NCI-H2196 (cell line): Measurements from ENCODE around the gene PEX5L.
A peak's percentile ranks its signal among the peaks of the same experiment; 100 is the strongest.

Experiments used
- DNase-seq: peaks from one replicate; lab custom pipeline; 2025; ENCODE audit not compliant: unreplicated experiment; lab: John Stamatoyannopoulos, UW

The PEX5L gene

GRCh38 chr3:179957264-179957845, 79.4 kb downstream of the PEX5L start:
- DNase-seq, result peak; percentile 46

- no peak for DNase-seq
These were observed 80.3 kb downstream of the PEX5L start for GRCh38 chr3:179956416-179956830.

GRCh38 chr3:179955809-179956208, 80.9 kb downstream of the PEX5L start:
- DNase-seq, result no peak

- DNase-seq, result no peak
These were observed 81.5 kb downstream of the PEX5L start for GRCh38 chr3:179955286-179955685.

GRCh38 chr3:179953993-179954870, 82.5 kb downstream of the PEX5L start:
- no peak for DNase-seq

DNA sequence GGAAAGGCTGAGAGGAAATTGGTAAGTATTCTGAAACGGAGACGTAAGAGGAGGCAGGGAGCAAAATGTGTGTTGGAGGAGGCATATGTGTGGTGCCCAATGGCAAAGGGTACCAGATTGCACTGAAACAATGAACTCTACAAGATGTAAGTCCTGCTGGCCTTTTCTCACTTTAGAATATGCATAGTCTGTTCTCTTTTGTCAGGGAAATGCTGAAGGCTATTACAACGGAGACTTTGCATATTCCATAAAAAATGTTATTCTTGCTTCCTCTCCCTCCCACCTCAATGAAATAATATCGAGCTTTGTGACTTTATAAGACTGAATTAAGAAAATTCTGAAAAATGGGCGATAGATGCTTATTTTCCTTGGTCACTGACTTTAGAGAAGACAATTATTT, 85.9 kb downstream of the PEX5L start:
- DNase-seq, result no peak

DNA sequence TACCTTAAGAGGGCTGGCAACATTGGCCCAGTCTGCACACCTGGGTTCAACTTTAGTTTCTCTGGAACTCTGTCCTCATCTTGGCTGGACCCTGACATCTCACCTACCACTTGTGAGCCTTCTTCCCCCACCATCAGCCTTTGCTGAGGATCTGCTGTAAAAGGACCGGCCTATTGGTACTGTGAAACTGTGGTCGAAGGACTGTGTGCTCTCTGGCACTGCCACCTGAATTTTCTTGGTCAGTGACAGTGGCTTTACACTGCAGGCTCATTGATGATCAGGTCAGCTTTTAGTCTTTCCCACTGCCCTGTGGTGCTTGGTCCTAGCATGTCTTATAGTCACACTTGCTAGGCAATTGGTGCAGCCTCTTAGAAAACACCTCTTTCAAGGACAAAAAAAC, 86.9 kb downstream of the PEX5L start:
- DNase-seq, result no peak

DNA sequence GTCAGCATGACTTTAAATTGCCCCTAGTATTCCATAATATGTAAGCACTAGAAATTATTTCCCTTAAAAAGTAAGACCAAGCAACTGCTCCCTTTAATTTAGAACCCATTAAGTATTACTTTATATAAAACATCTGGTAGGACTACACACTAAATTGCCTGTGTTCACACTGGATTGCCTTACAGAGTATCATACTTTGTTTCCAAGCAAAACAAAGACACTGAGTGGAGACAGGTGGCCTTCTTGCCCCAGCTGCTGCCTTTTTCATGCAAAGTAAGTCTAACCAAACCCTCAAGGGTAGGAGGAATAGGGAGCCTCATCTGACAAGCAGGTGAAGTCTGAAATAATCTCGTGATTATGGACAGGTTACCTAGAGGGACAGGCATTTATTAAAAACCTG, 87.3 kb downstream of the PEX5L start:
- DNase-seq, result peak; percentile 68

DNA sequence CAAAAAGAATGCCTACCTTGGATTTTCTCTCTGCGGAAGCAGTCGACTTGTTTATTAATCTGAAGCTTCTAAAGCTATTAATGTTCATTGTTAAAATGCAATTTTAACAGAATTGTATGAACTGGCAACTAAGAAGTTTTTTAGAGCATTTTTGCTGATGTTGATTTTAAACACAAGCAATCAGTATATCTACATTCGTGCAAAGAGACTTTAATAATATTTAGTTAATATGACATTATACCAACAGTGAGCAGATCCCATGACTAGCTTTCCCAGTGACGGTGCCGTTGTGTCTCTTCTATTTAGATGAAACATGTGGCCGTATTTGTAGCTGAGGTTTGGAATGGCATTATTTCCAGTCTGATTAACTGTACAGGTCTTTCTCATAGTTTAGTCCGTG, 88.0 kb downstream of the PEX5L start:
- DNase-seq, result peak; percentile 18

DNA sequence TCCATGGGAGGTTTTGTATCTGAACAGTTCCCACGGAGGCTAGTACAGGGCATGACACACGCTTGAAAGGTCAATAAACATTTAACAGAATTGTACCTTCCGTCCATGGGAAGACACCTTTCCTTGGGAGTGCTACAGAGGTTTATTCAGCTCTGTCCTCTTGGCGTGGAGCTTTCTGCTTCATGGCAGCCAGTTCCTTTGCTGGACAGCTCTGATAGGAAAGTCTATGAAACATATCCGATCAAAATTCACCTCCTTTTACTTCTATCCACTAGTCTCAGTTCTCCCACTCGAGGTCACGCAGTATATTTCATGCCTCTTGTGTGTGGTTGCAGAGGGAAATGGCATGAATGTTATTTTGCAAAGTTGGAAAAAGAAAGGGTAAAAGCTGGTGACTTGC, 91.2 kb downstream of the PEX5L start:
- no peak for DNase-seq

- no peak for DNase-seq
These were observed 93.4 kb downstream of the PEX5L start for GRCh38 chr3:179943117-179943880.

DNA sequence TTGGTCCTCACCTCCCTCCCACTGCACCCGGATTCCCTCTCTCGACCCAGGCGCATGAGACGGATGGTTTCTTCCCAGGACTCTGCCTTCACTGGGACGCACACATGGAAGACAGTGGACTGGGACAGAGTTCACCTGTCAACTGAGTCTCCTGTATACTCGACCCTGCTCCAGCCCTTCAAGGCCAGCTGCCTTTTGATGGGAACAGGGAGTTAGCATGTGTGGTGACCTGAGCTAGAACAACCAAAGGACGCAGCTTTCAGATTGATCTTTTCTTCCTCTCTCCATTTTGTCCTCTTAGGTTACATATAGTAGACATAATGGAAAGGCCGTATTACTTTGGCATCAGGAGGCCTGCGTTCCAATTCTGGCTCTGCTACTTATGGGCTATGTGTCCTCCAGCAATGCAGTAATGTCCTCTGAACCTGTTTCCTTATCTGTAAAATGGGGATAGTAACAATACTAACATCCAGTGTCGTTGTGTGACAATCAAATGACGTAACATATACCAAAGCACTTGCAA, 94.1 kb downstream of the PEX5L start:
- DNase-seq, result no peak

- no peak for DNase-seq
These were observed 101.0 kb downstream of the PEX5L start for GRCh38 chr3:179935710-179936109.

- no peak for DNase-seq
These were observed 102.8 kb downstream of the PEX5L start for GRCh38 chr3:179933914-179934313.

GRCh38 chr3:179933080-179933479, 103.7 kb downstream of the PEX5L start:
- peak; percentile 38 for DNase-seq

GRCh38 chr3:179932674-179933073, 104.1 kb downstream of the PEX5L start:
- no peak for DNase-seq

DNA sequence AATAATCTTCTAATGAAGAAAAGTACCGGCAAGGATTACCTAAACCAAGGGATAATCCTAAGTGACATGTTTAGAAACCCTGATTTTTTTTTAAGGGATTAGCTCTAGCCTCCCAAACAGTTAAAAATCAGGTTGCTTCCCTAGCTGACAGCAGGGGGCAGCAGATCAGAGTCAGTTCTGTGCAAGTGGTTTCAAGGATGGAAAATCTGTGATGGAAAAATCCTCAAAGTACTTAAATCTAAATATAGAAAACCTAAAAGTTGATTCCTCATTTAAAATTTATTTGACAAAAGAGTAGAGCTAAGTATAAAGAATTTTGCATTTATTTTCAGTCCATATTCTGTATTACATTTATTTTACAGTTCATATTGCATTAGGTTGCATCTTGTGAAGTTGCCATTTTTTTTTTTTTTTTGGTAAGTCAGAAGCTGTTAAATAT, 107.6 kb downstream of the PEX5L start:
- DNase-seq, result peak; percentile 75

DNA sequence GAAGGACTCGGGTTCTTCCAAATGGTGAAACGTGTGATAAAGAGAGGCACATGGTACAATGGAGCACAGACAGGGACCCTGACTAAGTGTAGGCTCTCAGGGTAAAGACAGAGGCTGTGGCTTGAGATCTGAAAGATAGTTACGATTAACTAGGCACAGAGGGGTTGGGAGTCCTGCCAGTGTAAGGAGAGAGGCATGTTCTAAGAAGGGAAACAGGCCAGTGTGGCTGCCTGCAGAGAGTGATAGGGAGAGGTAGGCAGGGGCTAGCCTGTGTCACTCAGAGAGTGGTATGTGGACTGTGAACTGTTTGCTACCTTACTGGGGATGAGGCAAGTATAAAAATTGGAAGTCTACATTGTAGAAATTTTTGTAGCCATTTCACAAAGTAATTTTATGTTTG, 109.5 kb downstream of the PEX5L start:
- no peak for DNase-seq

- DNase-seq, result no peak
These were observed 114.8 kb downstream of the PEX5L start for GRCh38 chr3:179921951-179922350.

DNA sequence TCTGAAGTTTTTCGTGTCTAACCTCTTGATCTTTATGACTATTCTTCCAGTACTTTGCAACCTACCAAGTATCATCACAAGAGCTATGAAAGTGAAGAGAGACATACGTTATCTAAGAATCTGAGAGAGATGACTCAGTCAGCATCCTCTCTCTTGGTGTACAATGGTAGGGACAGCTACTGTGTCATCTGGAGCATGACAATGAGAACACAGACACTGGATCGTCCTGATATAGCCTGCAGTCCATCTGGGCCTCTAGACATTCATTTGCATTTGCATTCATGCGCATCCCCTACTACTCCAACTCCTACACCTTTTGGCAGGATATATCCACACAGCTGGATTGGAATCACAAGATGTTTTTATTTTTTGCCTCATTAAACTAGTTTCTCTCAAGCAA, 115.2 kb downstream of the PEX5L start:
- no peak for DNase-seq

- no peak for DNase-seq
These were observed 128.8 kb downstream of the PEX5L start for GRCh38 chr3:179907784-179908482.
